NCI-H2171 (cell line): ENCODE measurements around the gene ARF3.

ENCODE experiments used
- DNase-seq: peaks from one replicate; lab custom pipeline; 2025; lab: John Stamatoyannopoulos, UW

The ARF3 gene

DNA sequence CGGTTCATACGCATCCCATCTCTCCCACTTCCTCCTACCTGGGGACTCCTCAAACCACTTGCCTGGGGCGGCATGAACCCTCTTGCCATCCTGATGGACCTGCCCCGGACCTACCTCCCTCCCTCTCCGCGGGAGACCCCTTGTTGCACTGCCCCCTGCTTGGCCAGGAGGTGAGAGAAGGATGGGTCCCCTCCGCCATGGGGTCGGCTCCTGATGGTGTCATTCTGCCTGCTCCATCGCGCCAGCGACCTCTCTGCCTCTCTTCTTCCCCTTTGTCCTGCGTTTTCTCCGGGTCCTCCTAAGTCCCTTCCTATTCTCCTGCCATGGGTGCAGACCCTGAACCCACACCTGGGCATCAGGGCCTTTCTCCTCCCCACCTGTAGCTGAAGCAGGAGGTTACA is 24.5 kb upstream of the ARF3 start:
- DNase-seq = no peak

GRCh38 chr12:48980953-48981756 is 23.9 kb upstream of the ARF3 start:
- DNase-seq = no peak

- DNase-seq = no peak
Measured at GRCh38 chr12:48980389-48980952, 23.2 kb upstream of the ARF3 start.

DNA sequence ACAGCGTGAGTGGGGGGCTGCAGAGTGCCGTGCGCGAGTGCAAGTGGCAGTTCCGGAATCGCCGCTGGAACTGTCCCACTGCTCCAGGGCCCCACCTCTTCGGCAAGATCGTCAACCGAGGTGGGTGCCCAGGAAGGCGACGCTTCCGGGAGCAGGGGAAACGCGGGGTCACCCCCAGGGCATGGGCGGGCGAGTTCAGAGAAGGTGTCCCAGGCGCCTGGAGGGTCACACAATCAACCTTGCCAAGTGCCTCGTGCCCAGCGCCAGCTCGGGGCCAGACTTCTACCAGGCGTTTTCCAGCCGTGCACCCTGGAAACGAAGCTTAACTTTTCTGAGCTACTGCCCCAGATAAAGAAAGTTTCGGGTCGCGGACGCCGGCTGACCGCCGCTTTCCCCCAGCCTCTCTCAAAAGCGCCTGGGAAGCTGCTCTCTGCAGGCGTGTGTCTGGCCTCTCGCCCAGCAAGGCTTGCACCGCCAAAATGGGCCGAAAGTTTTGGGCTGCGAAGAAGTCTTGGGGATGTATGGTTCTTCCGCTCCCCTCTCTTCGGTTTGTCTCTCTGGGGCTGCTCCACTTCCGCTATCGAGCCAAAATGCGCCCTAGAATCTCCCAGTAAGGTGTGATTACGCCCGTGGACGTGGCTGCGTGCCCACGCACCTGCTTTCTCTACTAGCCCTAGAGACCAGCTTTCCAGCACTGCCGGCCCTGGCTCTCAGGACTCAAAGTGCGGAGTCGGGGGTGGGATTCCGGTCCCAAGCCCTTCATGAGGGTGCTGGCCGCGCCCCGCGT is 22.5 kb upstream of the ARF3 start:
- DNase-seq = no peak

GRCh38 chr12:48978741-48979601 is 21.7 kb upstream of the ARF3 start:
- DNase-seq = no peak

GRCh38 chr12:48978291-48978740 is 21.0 kb upstream of the ARF3 start, which contains the start of gene WNT1:
WNT1 (plus strand) TSS chr12:48978322; CDS start chr12:48978651, 329 bp downstream.
- no peak for DNase-seq

GRCh38 chr12:48977290-48978281 is 20.3 kb upstream of the ARF3 start:
- no peak for DNase-seq

- no peak for DNase-seq
Measured at GRCh38 chr12:48973941-48974673, 16.8 kb upstream of the ARF3 start.

GRCh38 chr12:48973531-48973930 is 16.2 kb upstream of the ARF3 start:
- no peak for DNase-seq

DNA sequence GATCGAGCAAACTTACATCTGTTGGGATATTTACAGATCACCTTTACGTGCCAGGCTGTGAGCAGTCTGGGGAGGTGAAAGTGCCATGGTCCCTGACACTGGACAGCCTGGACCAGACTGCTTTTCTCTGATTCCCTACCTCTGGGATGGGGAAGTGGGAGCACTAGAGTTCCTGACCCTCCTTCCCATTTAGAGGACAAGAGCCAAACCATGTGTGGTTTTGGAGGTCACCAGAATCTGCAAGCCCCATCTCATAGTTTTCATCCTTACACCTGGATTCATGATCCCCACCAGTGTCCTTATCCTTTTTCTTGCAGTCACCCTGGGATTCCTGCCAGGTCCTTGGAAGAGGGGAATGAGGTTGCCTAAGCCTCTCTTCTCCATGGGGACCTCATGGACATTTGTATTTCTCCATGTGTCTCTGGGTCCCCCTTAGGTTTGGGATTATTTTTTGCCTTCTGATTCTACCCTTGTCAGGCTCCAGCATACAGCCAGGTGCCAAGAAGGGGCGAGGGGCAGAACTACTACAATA is 15.7 kb upstream of the ARF3 start:
- DNase-seq = no peak

DNA sequence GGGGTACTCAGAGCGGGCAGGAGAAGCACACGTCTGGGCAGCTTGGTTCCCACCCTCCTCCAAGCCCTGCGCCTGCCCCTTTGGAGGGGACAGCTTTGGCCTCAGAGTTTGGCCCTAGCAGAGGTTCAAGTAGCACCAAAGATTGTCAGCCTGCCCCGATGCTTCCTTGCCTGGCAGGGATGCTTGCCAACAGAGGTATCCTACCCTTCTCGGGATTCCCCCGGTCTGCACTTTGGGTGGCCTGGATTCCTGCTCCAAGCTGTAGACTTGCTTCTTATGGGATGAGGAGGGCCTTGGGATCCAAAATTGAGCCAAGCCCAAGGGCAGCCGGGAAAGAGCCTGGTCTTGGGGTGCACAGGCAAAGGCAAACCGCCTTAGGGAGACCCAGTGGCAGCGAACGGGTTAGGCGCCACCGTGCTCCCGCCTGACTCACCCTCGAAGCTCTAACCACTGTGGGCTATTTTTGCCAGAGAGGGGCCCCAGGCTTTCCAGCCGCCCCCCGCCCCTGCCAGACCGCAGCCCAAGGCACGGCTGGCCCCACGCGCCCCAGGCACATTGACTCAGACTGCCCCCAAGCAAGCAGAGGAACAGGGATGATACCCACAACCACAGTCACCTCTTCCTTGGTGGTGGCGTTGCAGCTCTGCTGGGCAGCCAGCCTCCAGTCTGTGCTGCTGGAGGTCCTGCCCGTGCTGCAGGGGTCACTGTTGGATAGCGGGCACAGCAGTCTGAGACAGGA is 15.1 kb upstream of the ARF3 start:
- DNase-seq = no peak

GRCh38 chr12:48970702-48971334 is 13.5 kb upstream of the ARF3 start:
- no peak for DNase-seq

DNA sequence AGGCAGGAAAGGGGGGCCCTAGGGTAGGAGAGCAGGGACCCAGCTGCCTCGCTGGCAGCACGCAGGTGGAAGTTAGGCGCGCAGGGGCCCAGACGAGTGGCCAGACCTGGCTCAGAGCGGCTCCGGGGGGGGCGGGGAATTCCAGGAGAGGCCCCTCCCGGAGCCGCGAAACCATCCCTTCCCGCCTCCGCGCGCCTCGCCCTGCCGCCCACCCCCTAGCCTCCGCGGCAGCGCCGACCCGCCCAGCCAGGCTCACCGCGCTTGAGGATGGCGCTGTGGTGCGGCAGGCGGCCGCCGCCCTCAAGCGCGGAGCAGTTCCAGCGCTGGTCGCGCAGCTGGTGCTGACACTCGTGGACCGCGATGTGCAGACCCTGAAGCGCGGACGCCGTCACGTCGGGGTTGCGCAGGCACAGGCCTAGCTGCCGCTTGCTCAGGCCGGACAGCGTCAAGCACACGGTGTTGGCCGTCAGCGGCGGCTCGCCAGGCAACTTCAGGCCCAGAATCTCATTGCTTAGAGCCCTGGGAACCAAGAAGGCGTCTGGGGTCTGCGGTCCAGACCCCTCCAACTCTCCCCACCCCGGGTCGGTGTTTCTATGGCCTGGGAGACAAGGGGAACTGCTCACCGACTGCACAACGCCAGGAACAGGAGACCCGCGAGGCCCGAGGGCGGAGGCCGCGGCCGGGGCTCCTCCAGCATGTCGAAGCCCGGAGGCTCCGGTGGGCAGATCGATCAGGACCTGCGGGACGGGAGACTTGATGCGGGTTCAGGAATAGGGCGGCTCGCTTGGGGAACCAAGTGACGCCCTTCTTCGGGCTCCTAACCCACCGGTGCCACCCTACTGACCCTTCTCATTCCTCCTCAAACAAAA is 12.8 kb upstream of the ARF3 start:
- DNase-seq = no peak

DNA sequence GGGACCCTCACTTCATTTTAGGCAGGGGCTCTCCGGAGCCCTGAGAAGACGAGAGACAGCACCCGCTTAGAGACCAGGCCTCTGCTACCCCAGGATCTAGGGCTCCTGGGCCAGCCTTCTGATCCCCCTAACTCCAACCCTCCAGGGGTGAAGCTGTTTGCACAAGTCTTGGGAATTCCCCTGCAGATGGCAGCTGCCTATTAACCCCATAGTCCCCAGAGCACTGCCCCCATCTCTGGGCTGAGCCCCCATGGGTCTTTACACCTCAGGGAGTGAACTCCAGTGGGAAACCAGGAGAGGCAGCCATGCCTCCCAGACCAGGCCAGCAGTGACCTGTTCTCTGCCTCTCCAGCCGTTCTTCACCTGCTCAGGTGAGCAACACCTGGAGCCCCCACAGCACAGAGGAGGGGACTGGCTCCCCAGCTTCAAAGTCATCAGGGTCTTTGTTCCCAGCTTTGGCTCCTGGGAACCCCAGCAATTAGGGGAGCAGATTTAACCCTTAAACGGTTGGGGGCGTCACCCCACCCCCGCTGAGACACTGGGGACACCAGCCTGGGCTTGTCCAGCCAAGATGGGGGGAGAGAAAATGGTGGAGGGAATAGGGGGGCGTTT is 12.0 kb upstream of the ARF3 start:
- no peak for DNase-seq

GRCh38 chr12:48968467-48968866 is 11.2 kb upstream of the ARF3 start:
- no peak for DNase-seq

DNA sequence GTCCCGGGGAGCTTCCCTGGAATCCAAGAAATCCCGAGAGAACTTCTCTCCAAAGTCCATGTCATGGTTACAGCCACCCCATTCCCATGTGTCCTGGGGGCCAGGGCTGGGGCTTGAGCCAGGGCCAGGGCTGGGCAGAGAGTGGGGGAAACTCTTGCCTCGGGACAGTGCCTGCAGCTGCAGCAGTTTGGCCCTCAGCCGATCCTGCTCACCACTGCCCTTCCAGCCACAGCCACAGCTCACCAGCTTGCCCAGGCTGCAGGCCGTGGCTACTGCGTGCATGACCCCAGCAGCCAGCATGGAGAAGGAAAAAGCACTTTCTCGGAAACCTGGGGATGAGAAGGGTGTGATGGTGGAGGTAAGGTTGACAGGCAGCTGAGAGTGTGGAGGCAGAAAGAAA is 10.7 kb upstream of the ARF3 start:
- no peak for DNase-seq
